ENCODE measurements around the gene UBQLN4. TPM values are rescaled to one million over a fixed set of nuclear protein-coding genes. Genes with fewer than 3 reads are reported as not detected.

UBQLN4 gene
- total RNA-seq, result 12.5 and 14.1 TPM in 2 replicates

GRCh38 chr1:156053768-156054499 lies at the start of gene UBQLN4:
Gene UBQLN4 (minus strand): TSS chr1:156053798. CDS start chr1:156053701, 97 bp downstream.

DNA sequence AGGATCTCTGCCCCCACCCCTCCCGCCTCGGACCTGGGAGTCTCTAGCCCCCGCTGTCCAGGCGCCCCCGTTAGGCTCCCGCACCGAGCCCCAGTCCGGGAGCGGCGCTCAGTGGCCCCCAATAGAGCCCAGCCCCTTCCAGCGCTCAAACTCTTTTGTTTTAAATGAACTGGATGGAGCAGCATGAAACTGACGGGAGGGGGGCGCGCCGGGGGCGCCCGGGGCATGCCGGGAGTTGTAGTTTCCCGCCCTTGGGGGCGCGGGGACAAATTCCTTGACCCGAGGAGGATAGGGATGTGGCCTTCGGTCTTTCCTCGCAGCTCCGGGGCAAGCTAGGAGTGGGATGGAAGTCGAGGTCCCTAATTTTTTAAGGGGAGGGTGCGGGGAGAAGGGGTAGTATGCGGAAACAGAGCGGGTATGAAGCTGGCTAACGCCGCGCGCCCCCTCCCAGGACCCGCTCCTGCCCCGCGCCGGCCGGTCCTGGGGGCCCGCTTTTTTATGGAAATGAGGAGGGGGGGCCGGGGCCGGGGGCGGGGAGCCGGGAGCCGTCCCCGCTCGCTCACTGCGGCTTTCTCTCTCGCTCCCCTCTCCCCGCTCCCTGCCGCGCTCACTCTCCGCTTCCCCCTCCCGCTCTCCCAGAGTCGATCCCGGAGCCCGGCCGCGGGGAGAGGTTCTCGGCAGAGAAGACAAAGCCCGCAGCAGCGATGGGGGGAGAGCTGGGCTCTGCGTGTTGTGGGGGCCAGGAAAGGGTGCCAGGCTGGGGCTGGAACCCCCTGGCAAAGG lies 28.9 kb upstream of the UBQLN4 start, which contains the start of gene MEX3A:
Gene MEX3A (minus strand): TSS at position 157 of the 783 bp plus-strand sequence. CDS start 467 bp downstream, outside the sequence.

DNA sequence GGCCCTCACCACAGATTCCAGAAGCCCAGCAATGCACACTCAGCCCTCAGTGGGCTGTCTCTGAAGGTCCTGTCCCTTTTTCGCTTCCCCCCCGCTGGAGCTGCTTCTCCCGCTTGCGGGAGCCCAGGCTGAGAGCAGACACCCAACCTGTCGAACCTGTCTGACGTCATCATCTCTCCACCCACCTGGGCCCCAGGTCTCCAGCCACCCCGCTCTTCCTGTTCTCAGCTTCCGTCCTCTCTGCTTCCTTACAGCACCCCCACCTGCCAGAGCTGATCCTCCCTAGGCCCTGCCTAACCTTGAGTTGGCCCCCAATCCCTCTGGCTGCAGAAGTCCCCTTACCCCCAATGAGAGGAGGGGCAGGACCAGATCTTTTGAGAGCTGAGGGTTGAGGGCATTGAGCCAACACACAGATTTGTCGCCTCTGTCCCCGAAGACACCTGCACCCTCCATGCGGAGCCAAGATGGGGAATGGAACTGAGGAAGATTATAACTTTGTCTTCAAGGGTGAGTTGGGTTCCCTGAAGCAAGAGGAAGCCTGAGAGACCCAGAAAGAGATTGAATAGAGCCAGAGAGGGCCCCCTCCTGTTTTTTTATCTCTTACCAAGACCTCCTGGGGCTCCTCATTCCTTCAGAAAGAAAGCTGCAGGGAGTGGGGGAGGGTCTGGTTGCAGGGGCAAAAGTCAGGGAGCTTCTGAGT lies 7.5 kb upstream of the UBQLN4 start, which contains the start of gene RAB25:
Gene RAB25 (plus strand): TSS at position 224 of the 700 bp plus-strand sequence. CDS start 241 bp downstream, at position 465.

GRCh38 chr1:156054500-156055280 lies 1.1 kb upstream of the UBQLN4 start, which contains the start of gene LAMTOR2:
Gene LAMTOR2 (plus strand): TSS chr1:156054782. CDS start chr1:156054890, 108 bp downstream.

DNA sequence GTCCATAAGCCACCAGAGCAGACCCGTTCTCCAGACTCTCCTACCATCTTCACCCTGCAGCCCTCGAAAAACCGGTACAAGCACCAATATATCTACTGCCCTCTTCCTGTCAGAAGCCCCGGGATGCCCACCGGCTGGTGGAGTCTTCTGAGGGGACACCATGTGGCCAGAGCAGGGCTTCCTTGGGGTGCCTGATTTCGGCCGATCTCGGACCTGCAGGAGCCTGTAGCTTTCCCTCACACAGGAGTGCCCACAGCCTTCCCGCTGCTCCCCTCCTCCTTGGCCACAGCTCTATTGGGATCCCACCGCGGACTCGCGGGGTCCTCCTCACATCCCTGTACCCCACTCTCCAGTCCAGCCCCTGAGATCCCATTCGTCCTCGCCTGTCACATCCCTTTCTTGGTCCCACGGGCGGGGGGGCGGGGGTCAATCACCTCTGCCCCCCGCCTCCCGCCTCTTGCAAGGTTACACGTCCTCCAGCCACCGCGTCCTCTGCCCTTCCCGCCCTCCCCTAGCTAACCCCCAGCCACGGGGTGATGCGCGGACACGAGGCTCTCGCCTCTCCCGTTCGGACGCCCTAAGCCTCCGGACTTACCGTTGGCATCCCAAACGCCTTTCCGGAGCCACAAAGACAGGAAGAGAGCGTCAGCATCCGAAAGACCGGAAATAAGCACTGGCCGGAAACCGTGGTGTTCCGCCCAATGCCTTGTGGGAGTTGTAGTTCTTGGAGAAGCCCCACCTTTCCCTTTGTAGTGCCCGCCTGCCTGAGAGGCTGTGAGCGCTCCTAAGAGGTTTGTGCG lies 33.1 kb downstream of the UBQLN4 start, which contains the start of gene SSR2:
Gene SSR2 (minus strand): TSS at position 659 of the 800 bp plus-strand sequence. CDS start 784 bp downstream, outside the sequence.

Other genes with a start within 250 kb of the UBQLN4 start
- 33.5 and 40.1 TPM in 2 replicates for gene GON4L, start 196.6 kb downstream of the UBQLN4 start, total RNA-seq
- 42.0 and 44.4 TPM in 2 replicates for gene SYT11, start 194.2 kb downstream of the UBQLN4 start, total RNA-seq
- 41.5 and 43.0 TPM in 2 replicates for gene RIT1, start 142.4 kb downstream of the UBQLN4 start, total RNA-seq
- gene KHDC4, start 119.4 kb downstream of the UBQLN4 start, total RNA-seq, result 30.0 and 30.8 TPM in 2 replicates
- not detected in 2 replicates for gene RXFP4, start 112.2 kb downstream of the UBQLN4 start, total RNA-seq
- 133 and 144 TPM in 2 replicates for gene ARHGEF2, start 75.3 kb downstream of the UBQLN4 start, total RNA-seq
- gene SSR2, start 32.8 kb downstream of the UBQLN4 start, total RNA-seq, result 338 and 351 TPM in 2 replicates
- 24.8 and 27.1 TPM in 2 replicates for gene LAMTOR2, start 984 bp upstream of the UBQLN4 start, total RNA-seq
- gene RAB25, start 7.4 kb upstream of the UBQLN4 start, total RNA-seq, result not detected in 2 replicates
- 0.65 and 1.1 TPM in 2 replicates for gene MEX3A, start 28.7 kb upstream of the UBQLN4 start, total RNA-seq
- gene LMNA, start 60.9 kb upstream of the UBQLN4 start, total RNA-seq, result 1,347 and 1,795 TPM in 2 replicates
- 0.97 and 3.2 TPM in 2 replicates for gene SEMA4A, start 99.8 kb upstream of the UBQLN4 start, total RNA-seq
- 15.9 and 22.9 TPM in 2 replicates for gene SLC25A44, start 140.3 kb upstream of the UBQLN4 start, total RNA-seq
- 27.0 and 27.7 TPM in 2 replicates for gene PMF1, start 159.2 kb upstream of the UBQLN4 start, total RNA-seq
- gene BGLAP, start 188.4 kb upstream of the UBQLN4 start, total RNA-seq, result 0.16 TPM in 1 of 2 replicates, not detected in the other
- 0.49 and 0.65 TPM in 2 replicates for gene PAQR6, start 194.3 kb upstream of the UBQLN4 start, total RNA-seq
- 60.4 and 72.7 TPM in 2 replicates for gene SMG5, start 229.0 kb upstream of the UBQLN4 start, total RNA-seq
- 0.61 and 0.81 TPM in 2 replicates for gene TMEM79, start 230.5 kb upstream of the UBQLN4 start, total RNA-seq
- gene GLMP, start 241.9 kb upstream of the UBQLN4 start, total RNA-seq, result 81.5 and 85.2 TPM in 2 replicates
- not detected in 2 replicates for gene VHLL, start 245.5 kb upstream of the UBQLN4 start, total RNA-seq

All from hair follicle dermal papilla cell (primary cell).